ENCODE results near the gene MIP. TPM values are rescaled to one million over a fixed set of nuclear protein-coding genes. Genes with fewer than 3 reads are reported as not detected.

Gene MIP
- total and polyA plus RNA-seq, 2 experiments from 2014 or later: 0.29 TPM; not detected in 1

- Histone ChIP-seq H3K36me3 (ENCODE audit: insufficient read depth) (peaks cover 27% of the 10 kb centered on the region), H3K4me3 (no peak overlapping the region), H3K4me2 (no peak overlapping the region), H3K79me2 (replicated peaks; ENCODE audit: insufficient read depth) (no peaks in the 10 kb centered on the region), H4K20me1 (replicated peaks; ENCODE audit: insufficient read depth) (no peaks in the 10 kb centered on the region), H3K4me1 (ENCODE audit: insufficient read depth) (no peaks in the 10 kb centered on the region), H3F3A (replicated peaks; ENCODE audit: low read depth) (0 out of 2 replicates have a peak, but pooled peaks cover 2% of the 10 kb centered on the region), H3K9me2 (ENCODE audit: insufficient read depth) (no peaks in the 10 kb centered on the region), H3K27me3 (ENCODE audit: insufficient read depth) (no peaks in the 10 kb centered on the region), H3K27ac (ENCODE audit: low read depth) (no peak overlapping the region), H2AFZ (no peak overlapping the region)
- H3K27ac Mint-ChIP-seq: no peak overlapping the region
- no peak for TF ChIP-seq STAT1 (IDR thresholded peaks at IDR 0.05; ENCODE audit: unreplicated experiment)
- no peak for TF ChIP-seq ZNF462 (CRISPR knock-in tag; IDR thresholded peaks at IDR 0.05)
- no peak for TF ChIP-seq REST (IDR thresholded peaks at IDR 0.05; ENCODE audit: unreplicated experiment)
- peaks cover 66% of the 10 kb centered on the region for H3K36me3 Mint-ChIP-seq (ENCODE audit: low read depth)
- H3K27me3 Mint-ChIP-seq (ENCODE audit: insufficient read depth, low read depth, poor library complexity): peaks cover 4% of the 10 kb centered on the region
- no peak for DNase-seq (ENCODE audit: low spot score)
- no peaks in the 10 kb centered on the region; the same call in 2 of the 3 replicates for H3K9me3 Mint-ChIP-seq
- no peaks in the 10 kb centered on the region for H3K4me1 Mint-ChIP-seq
- no peak for ATAC-seq
- no peak overlapping the region for H3K4me3 Mint-ChIP-seq
These were observed 36.7 kb downstream of the MIP start for GRCh38 chr12:56417739-56418138.

All from GM23338 (cell line).